Transverse colon (tissue), 4 donors: ENCODE measurements around the gene ANKRD13C. TPM values are rescaled to one million over a fixed set of nuclear protein-coding genes. Genes with fewer than 3 reads are reported as not detected.

Source experiments
- DNase-seq: peaks from one replicate; pipeline ENCODE4 v3.0.0-alpha.2; 2019
- H3K27ac ChIP-seq, 4 donors: fragments of 200-600 bp; sonication (generic); 2 replicates each; pipeline ENCODE4 v1.5.1; 2016 to 2018; ENCODE audit warnings: inconsistent platforms in 4 of 4
- H3K27me3 ChIP-seq: fragments of 200-600 bp; sonication (generic); 2 replicates; pipeline ENCODE4 v1.5.1; 2017; ENCODE audit warnings: inconsistent platforms
- H3K36me3 ChIP-seq, 4 donors: fragments of 200-600 bp; sonication (generic); 2 replicates each; pipeline ENCODE4 v1.5.1; 2017 to 2019; ENCODE audit warnings: inconsistent platforms in 4 of 4
- H3K4me1 ChIP-seq, 4 donors: fragments of 200-600 bp; sonication (generic); 2 replicates each; pipeline ENCODE4 v1.5.1; 2017 to 2020; ENCODE audit warnings: inconsistent platforms in 4 of 4
- H3K4me3 ChIP-seq, 4 donors: fragments of 200-600 bp; sonication (generic); 1 replicate in 1 of 4; 2 replicates in 3 of 4; pipeline versions ENCODE4 v1.5.1 to v1.6.1; 2017 to 2019; ENCODE audit warnings: inconsistent platforms in 4 of 4
- H3K9me3 ChIP-seq, 2 donors: fragments of 200-600 bp; sonication (generic); 2 replicates each; pipeline ENCODE4 v1.5.1; 2017 to 2019; ENCODE audit warnings: inconsistent platforms in 2 of 2
- CTCF ChIP-seq, 5 experiments: fragments of 200-600 bp in 3 of 5; fragments of 450-650 bp in 2 of 5; sonication (generic) in 3 of 5; IDR thresholded peaks; 1 replicate in 2 of 5; 2 replicates in 3 of 5; pipeline ENCODE4 v1.5.1; 2016 to 2017; ENCODE audit warnings: antibody characterized with exemption in 5 of 5, inconsistent platforms in 3 of 5, mild to moderate bottlenecking in 2 of 5, moderate library complexity in 1 of 5
- EP300 ChIP-seq: sonication (generic); formaldehyde crosslinking; IDR thresholded peaks from one replicate; pipeline ENCODE4 v1.6.1; 2017; ENCODE audit warnings: antibody characterized with exemption, low read depth
- POLR2A ChIP-seq: fragments of 450-650 bp; IDR thresholded peaks from one replicate; pipeline ENCODE4 v1.6.1; 2016; ENCODE audit warnings: antibody characterized with exemption, mild to moderate bottlenecking, moderate library complexity
- POLR2AphosphoS5 ChIP-seq, 3 donors: sonication (generic); formaldehyde crosslinking; IDR thresholded peaks; one replicate each; pipeline ENCODE4 v1.6.1; 2016; ENCODE audit warnings: antibody characterized with exemption in 3 of 3
- WGBS, 2 donors: methylation state at CpG; one replicate each; pipeline ENCODE4 v1.1.5; 2018; ENCODE audit warnings: low coverage in 1 of 2; 5-methylcytosine and 5-hydroxymethylcytosine counted together
- in situ Hi-C, 4 donors: fragments of 200-750 bp; cut with MboI; loops; one replicate each; pipeline versions ENCODE4 v1.15.0 to v1.15.1; 2017; ENCODE audit warnings: low sequenced_read_pairs in 3 of 4, low pct_ligation_motif_present in 1 of 4, low pct_unique_long_range_greater_than_20kb in 1 of 4
- intact Hi-C: fragments of 100-400 bp; cut with DNase I; formaldehyde crosslinking; loops from one replicate; pipeline ENCODE4 v1.15.1; 2023; ENCODE audit warnings: low total_unique reads
- total RNA-seq, 4 donors: library from RNA; depleted of rRNA; stranded (reverse); fragments of >200 nt; gene quantifications; one replicate each; pipeline ENCODE4 v1.1.0, GENCODE V29; 2016

The ANKRD13C gene
- total RNA-seq, 4 donors from 2014 or later = 10.7 to 35.5 (median 27.1) TPM

- no peaks in the 10 kb centered on the region for H3K27me3 ChIP-seq
- in situ Hi-C loops = no loop called here
- TF ChIP-seq EP300 = no peak
- no peak for TF ChIP-seq CTCF (IDR thresholded peaks at IDR 0.05)
- no peak for TF ChIP-seq POLR2AphosphoS5 (IDR thresholded peaks at IDR 0.05)
- TF ChIP-seq POLR2A = no peak
- H3K27ac ChIP-seq = no peak overlapping the region
- no peaks in the 10 kb centered on the region for H3K9me3 ChIP-seq
- H3K4me3 ChIP-seq = no peak overlapping the region
- no peak for DNase-seq
- 87 to 93% methylated on average over 2 of the region's 2 CpGs for WGBS, 2 donors
- H3K36me3 ChIP-seq = no peaks in the 10 kb centered on the region
- intact Hi-C loops = no loop called here
- H3K4me1 ChIP-seq = no peaks in the 10 kb centered on the region
These were observed 31.6 kb upstream of the ANKRD13C start for GRCh38 chr1:70386121-70386520.

GRCh38 chr1:70385477-70385876 lies 31.0 kb upstream of the ANKRD13C start:
- Histone ChIP-seq H3K4me3 (no peak overlapping the region), H3K36me3 (no peaks in the 10 kb centered on the region), H3K27ac (no peak overlapping the region), H3K4me1 (no peaks in the 10 kb centered on the region), H3K9me3 (no peaks in the 10 kb centered on the region), H3K27me3 (no peaks in the 10 kb centered on the region)
- DNase-seq = no peak
- in situ Hi-C loops = no loop called here
- 75 to 93% methylated on average over 3 to 6 of the region's 6 CpGs for WGBS, 2 donors
- TF ChIP-seq EP300 (no peak), POLR2AphosphoS5 (IDR thresholded peaks at IDR 0.05) (no peak), POLR2A (no peak), CTCF (IDR thresholded peaks at IDR 0.05) (no peak)
- intact Hi-C loops = no loop called here

- Histone ChIP-seq H3K4me3 (no peak overlapping the region), H3K9me3 (no peaks in the 10 kb centered on the region), H3K27me3 (no peaks in the 10 kb centered on the region), H3K27ac (no peak overlapping the region), H3K4me1 (no peaks in the 10 kb centered on the region), H3K36me3 (no peaks in the 10 kb centered on the region)
- 94 to 98% methylated on average over 2 of the region's 2 CpGs for WGBS, 2 donors
- no peak for DNase-seq
- intact Hi-C loops = no loop called here
- TF ChIP-seq POLR2A (no peak), EP300 (no peak), POLR2AphosphoS5 (IDR thresholded peaks at IDR 0.05) (no peak), CTCF (IDR thresholded peaks at IDR 0.05) (no peak)
- in situ Hi-C loops = no loop called here
These were observed 30.0 kb upstream of the ANKRD13C start for GRCh38 chr1:70384542-70384941.

GRCh38 chr1:70383483-70383882 lies 29.0 kb upstream of the ANKRD13C start:
- Histone ChIP-seq H3K36me3 (no peaks in the 10 kb centered on the region), H3K27me3 (no peaks in the 10 kb centered on the region), H3K4me1 (no peaks in the 10 kb centered on the region), H3K4me3 (no peak overlapping the region), H3K27ac (no peak overlapping the region), H3K9me3 (no peaks in the 10 kb centered on the region)
- intact Hi-C loops = no loop called here
- no peak for DNase-seq
- WGBS, 2 donors = 80 to 91% methylated on average over 2 to 3 of the region's 3 CpGs
- in situ Hi-C loops = no loop called here
- TF ChIP-seq CTCF (IDR thresholded peaks at IDR 0.05) (no peak), EP300 (no peak), POLR2A (no peak), POLR2AphosphoS5 (IDR thresholded peaks at IDR 0.05) (no peak)
